Embryonic facial prominence (tissue), 1 donor: ENCODE results near the gene DIO1.
"Not testable (repeated sequence)": the region's sequence is repeated elsewhere in the genome, so short reads cannot be mapped to it uniquely, and the experiment has no call there.

Source experiments
- DNase-seq: peaks from one replicate; pipeline ENCODE4 v3.0.0-alpha.2; 2016; ENCODE audit errors: extremely low spot score

The DIO1 gene

DNA sequence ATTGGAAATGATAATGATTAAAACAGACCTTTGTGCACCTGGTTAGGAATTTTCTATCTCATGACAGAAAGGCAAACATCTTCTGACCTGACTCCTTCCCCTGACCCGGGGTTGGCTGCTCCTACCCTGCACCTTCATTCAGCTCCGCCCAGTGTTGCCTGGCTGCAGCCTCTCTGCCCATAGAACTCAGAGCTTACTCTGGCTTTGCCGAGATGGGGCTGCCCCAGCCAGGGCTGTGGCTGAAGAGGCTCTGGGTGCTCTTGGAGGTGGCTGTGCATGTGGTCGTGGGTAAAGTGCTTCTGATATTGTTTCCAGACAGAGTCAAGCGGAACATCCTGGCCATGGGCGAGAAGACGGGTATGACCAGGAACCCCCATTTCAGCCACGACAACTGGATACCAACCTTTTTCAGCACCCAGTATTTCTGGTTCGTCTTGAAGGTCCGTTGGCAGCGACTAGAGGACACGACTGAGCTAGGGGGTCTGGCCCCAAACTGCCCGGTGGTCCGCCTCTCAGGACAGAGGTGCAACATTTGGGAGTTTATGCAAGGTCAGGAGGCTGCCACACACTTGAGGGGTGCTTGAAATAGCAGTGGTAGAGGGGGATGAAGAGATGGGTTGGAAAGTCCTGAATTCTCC is at the start of gene DIO1:
Gene DIO1 (plus strand): TSS at position 189 of the 638 bp plus-strand sequence. CDS start 24 bp downstream, at position 213.
- no peak for DNase-seq

GRCh38 chr1:53847980-53848379 is 46.0 kb upstream of the DIO1 start:
- no peak for DNase-seq

DNA sequence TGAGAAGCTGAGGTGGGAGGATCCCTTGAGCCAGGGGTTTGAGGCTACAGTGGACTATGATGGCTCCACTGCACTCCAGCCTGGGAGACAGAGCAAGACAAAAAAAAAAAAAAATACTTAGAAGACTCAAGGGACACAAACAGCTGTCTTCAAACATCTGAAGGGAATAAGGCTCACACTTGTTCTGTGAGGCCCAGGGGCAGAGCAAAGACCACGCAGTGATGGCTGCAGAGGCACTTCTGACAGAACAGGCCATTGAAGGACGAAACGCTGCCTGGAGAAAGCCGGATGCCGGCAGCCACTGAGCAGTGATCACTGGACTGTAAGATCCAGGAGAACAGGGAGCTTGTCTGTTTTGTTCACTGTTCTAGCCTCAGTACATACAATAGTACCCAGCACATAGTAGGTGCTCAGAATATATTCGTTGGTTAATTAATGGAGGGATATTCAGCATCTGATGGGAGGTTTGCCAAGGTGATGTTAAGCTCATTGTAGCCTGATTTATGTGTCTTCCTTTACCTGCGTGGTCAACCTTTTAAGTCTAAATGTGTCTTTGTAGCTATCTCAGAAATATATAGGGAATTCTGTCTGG is 43.8 kb upstream of the DIO1 start:
- no peak for DNase-seq

DNA sequence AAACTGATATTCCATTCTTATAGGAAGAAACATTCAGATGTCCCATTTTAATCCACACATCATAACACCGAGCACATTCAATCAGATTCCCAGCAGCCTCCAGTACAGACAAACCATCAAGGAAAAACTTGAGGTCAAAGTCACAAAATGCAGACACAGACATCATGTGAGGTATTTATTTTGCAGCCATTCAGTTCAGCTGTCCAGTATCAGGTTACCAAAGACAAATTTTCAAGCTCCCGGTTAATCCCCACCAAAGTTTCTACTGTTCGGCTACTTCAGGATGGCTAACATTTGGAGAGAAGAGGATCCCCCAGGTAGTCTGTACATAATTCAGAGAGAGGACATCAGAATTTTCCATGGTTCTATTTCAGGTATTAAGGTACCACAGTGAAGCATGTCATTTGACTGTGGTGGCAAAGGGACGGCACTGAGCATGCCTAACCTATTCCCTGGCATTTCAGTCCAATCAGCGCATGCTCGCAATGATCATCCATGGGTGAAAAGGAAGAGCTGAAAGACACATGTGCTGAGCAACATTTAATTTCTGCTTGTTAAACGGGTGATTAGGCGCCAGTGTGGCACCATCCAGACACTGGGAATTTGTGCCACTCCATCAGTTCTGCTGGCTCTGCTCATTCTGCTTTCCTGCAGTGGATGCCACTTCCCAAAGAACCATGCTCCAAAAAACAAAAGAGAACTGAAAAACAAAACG is 42.3 kb upstream of the DIO1 start:
- no peak for DNase-seq

- DNase-seq: peak; percentile 29
Measured at GRCh38 chr1:53860967-53861411, 33.0 kb upstream of the DIO1 start.

GRCh38 chr1:53862507-53862906 is 31.5 kb upstream of the DIO1 start:
- no peak for DNase-seq

GRCh38 chr1:53868565-53868964 is 25.4 kb upstream of the DIO1 start:
- no peak for DNase-seq

- DNase-seq: no peak
Measured at GRCh38 chr1:53869454-53870117, 24.4 kb upstream of the DIO1 start.

GRCh38 chr1:53871221-53871620 is 22.8 kb upstream of the DIO1 start:
- peak; percentile 22 for DNase-seq

DNA sequence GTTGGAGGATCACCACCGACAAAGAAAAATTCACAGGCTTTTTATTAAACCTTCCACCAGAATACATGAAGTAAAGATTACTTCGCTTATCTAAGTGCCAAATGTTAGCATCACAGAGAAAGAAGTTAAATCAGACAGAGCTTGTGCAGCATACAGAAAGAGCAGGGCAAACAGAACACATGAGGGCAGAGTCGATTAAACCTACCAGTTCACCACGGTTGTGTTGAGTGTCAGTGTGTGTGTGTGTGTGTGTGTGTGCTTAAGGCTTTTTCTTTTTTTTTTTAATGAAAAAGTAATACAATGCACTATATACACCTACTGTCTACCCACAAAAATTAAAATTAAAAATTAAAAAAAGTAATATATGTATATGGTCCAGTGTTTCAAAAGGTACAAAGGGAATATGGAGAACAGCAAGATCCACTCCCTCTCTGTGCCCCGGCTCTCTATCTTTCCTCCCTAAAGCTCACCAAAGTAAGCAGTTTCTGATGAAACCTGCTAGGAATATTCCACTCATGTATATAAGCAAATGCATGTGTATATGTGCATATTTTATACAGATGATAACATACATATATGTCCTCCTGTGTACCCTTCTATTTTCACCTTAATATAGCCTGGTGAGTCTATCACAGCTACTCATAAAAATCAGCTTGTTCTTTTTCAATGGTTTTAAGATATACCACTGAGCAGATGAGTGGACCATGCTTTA is 22.1 kb upstream of the DIO1 start:
- DNase-seq: no peak

- DNase-seq: not testable (repeated sequence)
Measured at GRCh38 chr1:53875150-53875549, 18.8 kb upstream of the DIO1 start.

GRCh38 chr1:53878492-53879105 is 15.4 kb upstream of the DIO1 start:
- DNase-seq: no peak

DNA sequence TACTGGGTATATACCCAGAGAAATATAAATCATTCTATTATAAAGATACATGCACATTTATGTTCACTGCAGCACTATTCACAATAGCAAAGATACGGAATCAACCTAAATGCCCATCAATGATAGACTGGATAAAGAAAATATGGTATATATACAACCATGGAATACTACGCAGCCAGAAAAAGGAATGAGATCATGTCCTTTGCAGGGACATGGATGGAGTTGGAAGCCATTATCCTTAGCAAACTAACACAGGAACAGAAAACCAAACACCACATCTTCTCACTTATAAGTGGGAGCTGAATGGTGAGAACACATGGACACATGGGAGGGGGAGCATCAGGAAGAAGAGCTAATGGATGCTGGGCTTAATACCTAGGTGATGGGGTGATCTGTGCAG is 12.1 kb upstream of the DIO1 start:
- not testable (repeated sequence) for DNase-seq

- not testable (repeated sequence) for DNase-seq
Measured at GRCh38 chr1:53883600-53883999, 10.4 kb upstream of the DIO1 start.

DNA sequence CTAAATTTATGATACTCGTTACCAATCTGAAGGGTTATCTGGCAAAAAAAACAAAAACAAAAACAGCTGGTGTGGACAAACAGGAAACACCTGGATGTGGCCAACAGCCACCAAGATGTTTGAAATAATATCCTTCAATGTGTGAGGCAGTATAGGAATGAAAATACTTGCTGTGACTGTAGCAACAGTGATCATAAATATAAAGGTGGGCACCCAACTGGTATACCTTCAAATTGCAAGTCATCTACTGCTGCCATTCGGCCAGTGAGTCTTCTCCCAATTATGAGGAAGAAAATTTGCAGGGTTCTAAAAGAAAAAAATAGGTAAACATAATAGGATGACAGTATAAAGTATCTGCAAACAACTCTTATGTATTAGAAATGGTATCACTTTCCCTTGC is 5.3 kb upstream of the DIO1 start:
- no peak for DNase-seq

- DNase-seq: peak; percentile 85
Measured at GRCh38 chr1:53889304-53890298, 4.4 kb upstream of the DIO1 start, which contains the start of gene YIPF1. TSS of gene YIPF1 (minus strand) at chr1:53889797. CDS start at chr1:53888937, 860 bp downstream.

DNA sequence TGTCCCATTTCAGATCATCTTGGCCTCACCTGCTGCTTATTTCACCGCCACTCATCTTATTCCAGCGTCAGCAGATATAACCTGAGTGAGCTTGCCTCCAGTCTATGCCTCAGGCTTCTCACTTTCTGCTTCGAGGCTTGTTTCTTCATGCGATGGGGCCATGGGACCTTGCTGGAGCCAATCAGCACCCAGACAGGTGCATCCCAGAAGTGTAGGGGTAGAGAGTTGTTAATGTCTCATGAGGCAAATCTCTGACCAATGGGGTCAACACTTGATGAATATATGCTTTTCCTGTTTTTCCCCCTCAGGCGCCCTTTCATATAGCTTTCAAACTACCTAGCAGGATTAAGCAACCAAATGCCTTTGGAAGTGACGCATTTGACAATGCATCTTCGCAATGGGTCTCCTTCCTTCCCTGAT is 3.5 kb upstream of the DIO1 start:
- no peak for DNase-seq

DNA sequence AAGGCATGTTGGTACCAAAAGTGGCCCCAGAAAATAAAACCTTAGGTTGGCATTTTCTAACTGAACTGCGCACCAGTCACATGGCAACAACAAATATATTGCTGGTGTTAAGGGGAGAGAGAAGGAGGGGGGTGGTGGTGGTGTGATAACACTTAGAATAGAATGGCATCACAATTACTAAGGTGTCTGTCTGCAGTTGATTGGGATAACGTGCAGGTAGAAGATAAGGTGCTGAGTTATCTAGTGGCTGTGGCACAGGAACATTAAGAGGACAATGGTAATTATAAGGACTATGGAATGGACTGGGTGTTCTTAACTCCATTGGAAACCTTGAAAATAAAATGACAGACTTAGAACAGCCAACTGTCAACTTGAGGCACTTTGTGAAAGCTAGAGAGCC is 3.0 kb upstream of the DIO1 start:
- DNase-seq: no peak

DNA sequence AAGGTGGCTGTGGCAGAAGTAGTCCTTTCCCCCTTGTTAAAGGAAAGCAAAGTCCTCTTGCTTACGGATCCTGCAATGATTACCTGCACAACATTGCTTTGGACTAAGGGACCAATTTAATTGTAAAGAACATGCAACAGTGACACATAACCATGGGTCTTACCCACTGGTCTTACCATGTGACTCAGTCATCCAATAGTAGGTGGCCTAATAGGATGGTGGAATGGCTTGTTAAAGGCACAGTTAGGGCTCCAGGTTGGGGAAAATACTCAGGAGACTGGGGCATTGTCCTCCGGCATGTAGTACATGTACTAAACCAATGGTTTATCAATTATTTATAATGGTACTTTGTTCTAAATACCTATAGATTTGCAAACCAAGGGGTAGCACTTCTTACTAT is 2.3 kb upstream of the DIO1 start:
- DNase-seq: no peak

DNA sequence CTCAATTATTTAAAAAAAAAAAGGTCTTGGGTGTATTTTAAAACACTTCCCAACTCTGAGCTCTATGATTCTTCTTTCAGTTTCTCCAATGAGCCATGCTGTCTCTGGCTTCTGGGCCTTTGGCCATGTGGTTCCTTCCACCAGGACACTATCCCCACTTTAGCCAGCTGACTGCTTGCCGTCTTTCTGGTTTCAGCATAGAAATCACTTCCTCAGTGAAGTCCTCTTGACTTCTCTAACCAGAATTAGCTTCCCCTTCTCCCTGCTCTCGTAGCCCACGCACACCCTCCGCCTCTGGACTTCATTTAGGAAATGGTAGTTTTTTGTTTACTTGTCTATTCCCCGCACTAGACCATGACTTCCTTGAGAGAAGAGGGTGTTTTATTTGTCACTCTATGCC is 1.1 kb upstream of the DIO1 start:
- DNase-seq: no peak
